Neural cell (in vitro differentiated cells): ENCODE data around the gene SLBP. TPM values are rescaled to one million over a fixed set of nuclear protein-coding genes. Genes with fewer than 3 reads are reported as not detected.

Source experiments
- H2AFZ ChIP-seq: fragments of 200-600, 300-800 bp; sonication (generic), shearing (Covaris generic); 2 replicates; pipeline ENCODE4 v1.6.0; 2014; ENCODE audit warnings: low read depth, mild to moderate bottlenecking, antibody characterized with exemption, low read length, moderate library complexity
- H3F3A ChIP-seq: fragments of 200-600 bp; shearing (Covaris generic); 2 replicates; pipeline ENCODE4 v1.6.1; 2016; ENCODE audit warnings: mild to moderate bottlenecking, moderate library complexity, mixed read lengths, antibody characterized with exemption, low read length; ENCODE audit not compliant: insufficient read depth, poor library complexity, severe bottlenecking
- H3K27ac ChIP-seq: fragments of 200-600, 300-800 bp; sonication (generic), shearing (Covaris generic); 2 replicates; pipeline ENCODE4 v1.5.1; 2014; ENCODE audit warnings: mild to moderate bottlenecking, low read length, moderate library complexity
- H3K27me3 ChIP-seq: fragments of 300-800, 200-600 bp; sonication (generic), shearing (Covaris generic); 2 replicates; pipeline ENCODE4 v1.6.0; 2014; ENCODE audit warnings: mild to moderate bottlenecking, low read depth, low read length, moderate library complexity; ENCODE audit not compliant: insufficient read depth
- H3K36me3 ChIP-seq: fragments of 300-800, 200-600 bp; sonication (generic), shearing (Covaris generic); 2 replicates; pipeline ENCODE4 v1.5.1; 2014; ENCODE audit warnings: mild to moderate bottlenecking, antibody characterized with exemption, low read length, moderate library complexity; ENCODE audit not compliant: insufficient read depth
- H3K4me2 ChIP-seq: fragments of 300-800, 200-600 bp; sonication (generic), shearing (Covaris generic); 2 replicates; pipeline ENCODE4 v1.6.0; 2014; ENCODE audit warnings: mild to moderate bottlenecking, low read length
- H3K4me3 ChIP-seq: fragments of 300-800, 200-600 bp; sonication (generic), shearing (Covaris generic); 2 replicates; pipeline ENCODE4 v1.5.1; 2014; ENCODE audit warnings: mild to moderate bottlenecking, low read length, moderate library complexity
- H3K79me2 ChIP-seq: fragments of 200-600 bp; shearing (Covaris generic); replicated peaks from 2 replicates; pipeline ENCODE4 v1.6.0; 2014; ENCODE audit warnings: mild to moderate bottlenecking, low read length, moderate library complexity; ENCODE audit not compliant: insufficient read depth
- H3K9ac ChIP-seq: fragments of 300-800, 200-600 bp; sonication (generic), shearing (Covaris generic); 2 replicates; pipeline ENCODE4 v1.6.1; 2016; ENCODE audit warnings: mild to moderate bottlenecking, low read length, mixed read lengths
- H3K9me2 ChIP-seq: fragments of 200-600 bp; shearing (Covaris generic); 2 replicates; pipeline ENCODE4 v1.6.1; 2016; ENCODE audit warnings: mild to moderate bottlenecking, low read length, mixed read lengths; ENCODE audit not compliant: insufficient read depth
- H3K9me3 ChIP-seq: fragments of 200-600, 300-800 bp; sonication (generic), shearing (Covaris generic); 2 replicates; pipeline ENCODE4 v1.6.1; 2016; ENCODE audit warnings: mild to moderate bottlenecking, mixed run types, low read length, moderate library complexity, mixed read lengths
- H4K20me1 ChIP-seq: fragments of 200-600 bp; shearing (Covaris generic); 2 replicates; pipeline ENCODE4 v1.6.1; 2016; ENCODE audit warnings: mild to moderate bottlenecking, mixed run types; ENCODE audit not compliant: insufficient read depth
- EP300 ChIP-seq: fragments of 450-650 bp; conservative IDR thresholded peaks from 2 replicates; pipeline ENCODE4 v1.6.1; 2014; ENCODE audit warnings: antibody characterized with exemption, mild to moderate bottlenecking, moderate library complexity; ENCODE audit not compliant: poor library complexity, severe bottlenecking
- EZH2 ChIP-seq: fragments of 200-600, 300-800 bp; shearing (Covaris generic), sonication (generic); IDR thresholded peaks from 2 replicates; pipeline ENCODE4 v1.6.1; 2014; ENCODE audit warnings: antibody characterized with exemption, low read length, borderline replicate concordance, mild to moderate bottlenecking; ENCODE audit not compliant: insufficient read depth, poor library complexity, severe bottlenecking
- MXI1 ChIP-seq: fragments of 450-650 bp; conservative IDR thresholded peaks from 2 replicates; pipeline ENCODE4 v1.6.1; 2014; ENCODE audit warnings: antibody characterized with exemption, mild to moderate bottlenecking; ENCODE audit not compliant: poor library complexity, severe bottlenecking
- POLR2AphosphoS5 ChIP-seq: IDR thresholded peaks from 2 replicates; pipeline ENCODE4 v1.6.1; 2012
- RAD21 ChIP-seq: fragments of 450-650 bp; conservative IDR thresholded peaks from 2 replicates; pipeline ENCODE4 v1.6.1; 2014; ENCODE audit warnings: antibody characterized with exemption, mild to moderate bottlenecking, moderate library complexity
- REST ChIP-seq: IDR thresholded peaks from 2 replicates; pipeline ENCODE4 v1.6.1; 2012; ENCODE audit warnings: borderline replicate concordance
- SMC3 ChIP-seq: fragments of 450-650 bp; conservative IDR thresholded peaks from 2 replicates; pipeline ENCODE4 v1.6.1; 2014; ENCODE audit warnings: antibody characterized with exemption, mild to moderate bottlenecking, moderate library complexity; ENCODE audit not compliant: poor library complexity
- TAF1 ChIP-seq: IDR thresholded peaks from 2 replicates; pipeline ENCODE4 v1.6.1; 2012; ENCODE audit warnings: low read depth
- polyA plus RNA-seq: library from polyadenylated mRNA; depleted of rRNA; stranded (reverse); fragments of >200 nt; gene quantifications from 2 replicates; pipeline ENCODE4 v1.2.3, GENCODE V29; 2014
- TF ChIP-seq, protein P1 (sequence below): fragments of 450-650 bp; IDR thresholded peaks from 2 replicates; pipeline ENCODE4 v1.5.1; 2014; ENCODE audit warnings: antibody characterized with exemption, mild to moderate bottlenecking, moderate library complexity; ENCODE audit not compliant: poor library complexity, severe bottlenecking

The SLBP gene
- polyA plus RNA-seq, 1 donor from 2014 or later, result 111 TPM

- H2AFZ ChIP-seq, result no peak overlapping the region
- no peaks in the 10 kb centered on the region for H3K27me3 ChIP-seq
- no peak overlapping the region for H3K4me2 ChIP-seq
- no peaks in the 10 kb centered on the region for H4K20me1 ChIP-seq
- no peak overlapping the region for H3K9ac ChIP-seq
- peak overlapping the region; percentile 95 for H3K4me3 ChIP-seq
- TF ChIP-seq TAF1 (no peak), EP300 (no peak), MXI1 (no peak), POLR2AphosphoS5 (no peak), RAD21 (no peak), REST (no peak), EZH2 (no peak), SMC3 (no peak)
- TF ChIP-seq, protein P1, sequence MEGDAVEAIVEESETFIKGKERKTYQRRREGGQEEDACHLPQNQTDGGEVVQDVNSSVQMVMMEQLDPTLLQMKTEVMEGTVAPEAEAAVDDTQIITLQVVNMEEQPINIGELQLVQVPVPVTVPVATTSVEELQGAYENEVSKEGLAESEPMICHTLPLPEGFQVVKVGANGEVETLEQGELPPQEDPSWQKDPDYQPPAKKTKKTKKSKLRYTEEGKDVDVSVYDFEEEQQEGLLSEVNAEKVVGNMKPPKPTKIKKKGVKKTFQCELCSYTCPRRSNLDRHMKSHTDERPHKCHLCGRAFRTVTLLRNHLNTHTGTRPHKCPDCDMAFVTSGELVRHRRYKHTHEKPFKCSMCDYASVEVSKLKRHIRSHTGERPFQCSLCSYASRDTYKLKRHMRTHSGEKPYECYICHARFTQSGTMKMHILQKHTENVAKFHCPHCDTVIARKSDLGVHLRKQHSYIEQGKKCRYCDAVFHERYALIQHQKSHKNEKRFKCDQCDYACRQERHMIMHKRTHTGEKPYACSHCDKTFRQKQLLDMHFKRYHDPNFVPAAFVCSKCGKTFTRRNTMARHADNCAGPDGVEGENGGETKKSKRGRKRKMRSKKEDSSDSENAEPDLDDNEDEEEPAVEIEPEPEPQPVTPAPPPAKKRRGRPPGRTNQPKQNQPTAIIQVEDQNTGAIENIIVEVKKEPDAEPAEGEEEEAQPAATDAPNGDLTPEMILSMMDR, result no peak
- no peaks in the 10 kb centered on the region for H3K9me3 ChIP-seq
- H3K36me3 ChIP-seq, result no peaks in the 10 kb centered on the region
- H3K27ac ChIP-seq, result no peak overlapping the region
- H3F3A ChIP-seq, result no peaks in the 10 kb centered on the region
- no peaks in the 10 kb centered on the region for H3K9me2 ChIP-seq
- peaks cover 20% of the 10 kb centered on the region for H3K79me2 ChIP-seq
Measured at GRCh38 chr4:1721666-1722550, 9.8 kb upstream of the SLBP start.

GRCh38 chr4:1721003-1721665 lies 9.0 kb upstream of the SLBP start, which contains the start of the genes TACC3 and TMEM129:
TSS of gene TACC3 (plus strand) at chr4:1721521. CDS start at chr4:1723422, 1,901 bp downstream.
TSS of gene TMEM129 (minus strand) at chr4:1721323. CDS start at chr4:1720837, 486 bp downstream.
- H3K9me2 ChIP-seq, result no peaks in the 10 kb centered on the region
- H3K9ac ChIP-seq, result peak within 1 kb of the TSS; percentile 74
- H3K27ac ChIP-seq, result peak within 1 kb of the TSS; percentile 52
- peak within 1 kb of the TSS; percentile 95 for H3K4me3 ChIP-seq
- peaks cover 20% of the 10 kb centered on the region for H3K79me2 ChIP-seq
- no peaks in the 10 kb centered on the region for H3K9me3 ChIP-seq
- no peaks in the 10 kb centered on the region for H3F3A ChIP-seq
- H4K20me1 ChIP-seq, result no peaks in the 10 kb centered on the region
- peak; percentile 84 for TF ChIP-seq POLR2AphosphoS5
- TF ChIP-seq MXI1, result peak; percentile 97
- TF ChIP-seq SMC3, result no peak
- TF ChIP-seq EZH2, result no peak
- peak within 1 kb of the TSS; percentile 62 for H3K4me2 ChIP-seq
- H3K27me3 ChIP-seq, result no peaks in the 10 kb centered on the region
- no peaks in the 10 kb centered on the region for H3K36me3 ChIP-seq
- peak within 1 kb of the TSS; percentile 56 for H2AFZ ChIP-seq
